Adipocyte (in vitro differentiated cells): Measurements from ENCODE around the gene NOS3.

Experiments used
- DNase-seq: peaks from one replicate; pipeline ENCODE4 v3.0.0-alpha.2; 2015; ENCODE audit warnings: low read depth
- H3K27me3 ChIP-seq: replicated peaks from 2 replicates; pipeline ENCODE4 v1.7.0; 2013; ENCODE audit warnings: mild to moderate bottlenecking, low read length, moderate library complexity; ENCODE audit not compliant: control insufficient read depth, insufficient read depth
- H3K36me3 ChIP-seq: 2 replicates; pipeline ENCODE4 v1.7.0; 2013; ENCODE audit warnings: low read length, mild to moderate bottlenecking, moderate library complexity; ENCODE audit not compliant: control insufficient read depth, insufficient read depth, severe bottlenecking
- H3K4me1 ChIP-seq: 2 replicates; pipeline ENCODE4 v1.7.0; 2013; ENCODE audit warnings: mild to moderate bottlenecking, low read length, moderate library complexity; ENCODE audit not compliant: control insufficient read depth, insufficient read depth
- H3K4me3 ChIP-seq: 2 replicates; pipeline ENCODE4 v1.7.0; 2013; ENCODE audit warnings: mild to moderate bottlenecking, low read length, moderate library complexity
- H3K9ac ChIP-seq: 2 replicates; pipeline ENCODE4 v1.7.0; 2013; ENCODE audit warnings: mild to moderate bottlenecking, low read length, moderate library complexity
- H3K9me3 ChIP-seq: 2 replicates; pipeline ENCODE4 v1.7.0; 2013; ENCODE audit warnings: mild to moderate bottlenecking, low read length, moderate library complexity; ENCODE audit not compliant: control insufficient read depth

NOS3 gene

DNA sequence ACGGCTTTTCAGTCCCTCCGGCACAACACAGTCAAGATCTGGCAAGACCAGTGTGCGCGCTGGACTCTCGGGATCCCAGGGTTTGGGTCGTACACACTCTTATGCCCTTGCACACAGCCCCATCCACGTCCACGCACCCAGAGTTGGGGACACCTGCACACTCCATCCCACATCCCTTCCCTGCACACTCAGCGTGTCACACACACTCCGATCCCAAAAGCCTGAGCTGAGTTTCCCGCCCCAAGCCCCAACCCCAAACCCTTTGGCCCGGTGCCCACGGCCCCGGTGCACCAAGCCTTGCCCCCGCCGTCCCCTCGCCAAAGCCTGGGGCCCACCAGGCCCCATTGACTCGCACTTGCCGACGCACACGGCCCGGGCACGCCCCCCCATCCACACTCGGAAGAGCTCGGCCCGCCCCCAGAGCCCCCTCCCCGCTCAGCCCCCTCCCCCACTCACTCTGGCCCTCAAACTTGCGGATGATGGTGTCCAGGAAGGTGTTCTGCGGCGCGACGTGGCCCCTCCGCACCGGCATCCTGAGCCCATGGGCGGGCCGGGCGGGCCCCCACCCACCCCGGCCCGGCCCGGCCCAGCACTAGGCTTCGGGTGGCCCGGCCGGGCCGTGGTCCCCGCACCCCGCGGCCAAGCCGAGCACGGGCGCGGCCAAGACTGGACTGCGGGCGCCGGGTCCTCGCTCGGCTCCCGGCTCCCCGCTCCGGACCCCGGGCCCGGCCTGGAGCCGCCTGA is 13.3 kb upstream of the NOS3 start:
- no peak overlapping the region for H3K4me3 ChIP-seq
- peaks cover 3% of the 10 kb centered on the region for H3K4me1 ChIP-seq
- no peaks in the 10 kb centered on the region for H3K36me3 ChIP-seq
- no peak for DNase-seq
- no peak overlapping the region for H3K9ac ChIP-seq
- no peaks in the 10 kb centered on the region for H3K9me3 ChIP-seq
- H3K27me3 ChIP-seq = peaks cover 59% of the 10 kb centered on the region

GRCh38 chr7:150978126-150978789 is 12.6 kb upstream of the NOS3 start, which contains the start of gene KCNH2:
KCNH2 (minus strand) TSS chr7:150978321; CDS start chr7:150977913, 408 bp downstream.
- peak; percentile 25 for DNase-seq
- H3K27me3 ChIP-seq = peaks cover 59% of the 10 kb centered on the region
- no peak within 1 kb of the TSS for H3K4me3 ChIP-seq
- no peak within 1 kb of the TSS for H3K9ac ChIP-seq
- no peaks in the 10 kb centered on the region for H3K9me3 ChIP-seq
- H3K4me1 ChIP-seq = peaks cover 6% of the 10 kb centered on the region
- H3K36me3 ChIP-seq = no peaks in the 10 kb centered on the region

DNA sequence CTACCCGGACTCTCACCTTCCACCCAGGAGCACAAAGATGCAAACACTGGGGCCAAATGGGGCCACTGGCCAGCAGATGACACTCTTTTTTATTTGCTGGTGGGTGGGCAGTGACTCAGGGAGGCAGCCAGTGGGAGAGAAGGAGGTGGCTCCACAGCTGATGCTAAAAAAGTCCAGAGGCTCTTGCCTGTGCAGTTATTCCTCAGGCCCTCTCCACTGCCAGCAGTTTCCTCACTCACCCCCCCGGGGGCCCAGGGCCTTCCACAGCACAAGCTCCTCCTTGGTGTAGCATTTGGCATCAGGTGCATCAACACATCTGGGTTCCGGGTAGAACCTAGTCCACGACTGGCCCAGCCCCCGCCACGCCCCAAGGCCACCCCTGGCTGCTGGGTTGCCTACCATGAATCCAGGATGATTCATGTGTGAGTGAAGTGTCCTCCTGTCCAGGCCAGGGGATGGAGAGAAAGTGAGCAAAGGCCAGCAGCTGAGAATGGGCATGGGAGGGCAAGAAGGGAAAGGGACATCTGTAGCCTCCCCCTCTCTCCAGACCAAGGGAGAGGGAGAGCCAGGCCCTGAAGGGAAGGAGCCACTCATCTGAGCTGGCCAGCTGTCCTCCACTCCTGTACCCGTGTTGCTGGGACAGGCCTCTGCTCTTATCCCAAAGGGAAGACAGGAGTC is 11.0 kb upstream of the NOS3 start:
- Histone ChIP-seq H3K4me1 (peaks cover 3% of the 10 kb centered on the region), H3K9ac (no peak overlapping the region), H3K36me3 (no peaks in the 10 kb centered on the region), H3K4me3 (no peak overlapping the region), H3K9me3 (no peaks in the 10 kb centered on the region), H3K27me3 (peaks cover 65% of the 10 kb centered on the region)
- no peak for DNase-seq

- no peak overlapping the region for H3K9ac ChIP-seq
- peaks cover 57% of the 10 kb centered on the region for H3K27me3 ChIP-seq
- no peak for DNase-seq
- H3K9me3 ChIP-seq = no peaks in the 10 kb centered on the region
- no peak overlapping the region for H3K4me3 ChIP-seq
- peaks cover 3% of the 10 kb centered on the region for H3K4me1 ChIP-seq
- H3K36me3 ChIP-seq = no peaks in the 10 kb centered on the region
These were observed 10.2 kb upstream of the NOS3 start for GRCh38 chr7:150980663-150981062.

DNA sequence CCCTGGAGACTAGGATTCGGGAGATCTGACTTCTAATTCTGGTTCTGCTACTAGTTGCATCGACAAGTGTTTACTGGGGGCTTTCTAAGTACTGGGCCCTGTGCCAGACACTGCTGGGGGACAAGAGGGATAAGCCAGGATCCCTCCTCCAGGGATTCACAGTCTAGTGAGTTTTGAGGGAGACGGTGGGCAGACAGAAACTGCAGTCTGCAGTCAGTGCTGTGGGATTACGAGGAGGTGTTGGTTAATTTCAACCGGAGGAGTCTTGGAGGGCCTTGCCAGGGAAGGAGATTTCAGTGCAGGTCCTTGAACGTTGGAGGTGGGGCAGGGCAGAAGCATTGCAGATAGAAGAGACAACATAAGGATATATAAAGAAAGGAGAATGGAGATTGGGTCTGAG is 9.2 kb upstream of the NOS3 start:
- H3K4me3 ChIP-seq = no peak overlapping the region
- no peaks in the 10 kb centered on the region for H3K9me3 ChIP-seq
- no peak for DNase-seq
- peaks cover 52% of the 10 kb centered on the region for H3K27me3 ChIP-seq
- no peaks in the 10 kb centered on the region for H3K36me3 ChIP-seq
- H3K4me1 ChIP-seq = peaks cover 3% of the 10 kb centered on the region
- H3K9ac ChIP-seq = no peak overlapping the region

- no peak for DNase-seq
- no peak overlapping the region for H3K9ac ChIP-seq
These were observed 8.5 kb upstream of the NOS3 start for GRCh38 chr7:150982351-150982750.

DNA sequence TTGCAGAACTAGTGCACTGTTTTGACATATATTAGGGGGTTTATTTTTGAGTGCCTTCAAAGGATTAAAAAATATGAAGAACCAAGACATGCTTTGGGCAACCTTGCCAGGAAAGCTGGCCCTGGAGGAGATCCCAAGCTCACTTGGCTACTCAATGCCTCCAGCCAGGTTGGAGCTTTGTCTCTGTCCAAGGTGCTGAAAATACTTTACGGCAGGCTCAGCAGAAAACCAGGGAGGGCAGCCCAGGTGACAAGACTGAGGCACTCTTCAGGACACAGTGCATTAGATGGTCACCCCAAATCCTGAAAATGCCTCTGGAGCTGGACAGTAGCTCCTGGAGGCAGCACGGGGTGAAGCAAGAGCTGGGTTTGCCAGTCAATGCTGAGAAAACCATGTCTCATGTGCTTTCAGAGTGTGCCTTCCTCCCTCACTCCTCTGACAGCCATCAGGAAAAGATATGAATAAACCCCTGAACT is 6.9 kb upstream of the NOS3 start:
- Histone ChIP-seq H3K4me1 (peaks cover 3% of the 10 kb centered on the region), H3K27me3 (peaks cover 63% of the 10 kb centered on the region), H3K9ac (no peak overlapping the region), H3K9me3 (no peaks in the 10 kb centered on the region), H3K4me3 (no peak overlapping the region), H3K36me3 (no peaks in the 10 kb centered on the region)
- peak; percentile 67 for DNase-seq

More at GRCh38 chr7:150982351-150982750, 8.5 kb upstream of the NOS3 start:
- no peaks in the 10 kb centered on the region for H3K36me3 ChIP-seq
- peaks cover 50% of the 10 kb centered on the region for H3K27me3 ChIP-seq
- H3K4me1 ChIP-seq = peaks cover 3% of the 10 kb centered on the region
- H3K9me3 ChIP-seq = no peaks in the 10 kb centered on the region
- H3K4me3 ChIP-seq = no peak overlapping the region

- Histone ChIP-seq H3K4me1 (peaks cover 3% of the 10 kb centered on the region), H3K36me3 (no peaks in the 10 kb centered on the region), H3K27me3 (peaks cover 59% of the 10 kb centered on the region), H3K9me3 (peaks cover 21% of the 10 kb centered on the region), H3K9ac (no peak overlapping the region), H3K4me3 (no peak overlapping the region)
- DNase-seq = peak; percentile 66
These were observed 4.7 kb upstream of the NOS3 start for GRCh38 chr7:150986099-150986512.

DNA sequence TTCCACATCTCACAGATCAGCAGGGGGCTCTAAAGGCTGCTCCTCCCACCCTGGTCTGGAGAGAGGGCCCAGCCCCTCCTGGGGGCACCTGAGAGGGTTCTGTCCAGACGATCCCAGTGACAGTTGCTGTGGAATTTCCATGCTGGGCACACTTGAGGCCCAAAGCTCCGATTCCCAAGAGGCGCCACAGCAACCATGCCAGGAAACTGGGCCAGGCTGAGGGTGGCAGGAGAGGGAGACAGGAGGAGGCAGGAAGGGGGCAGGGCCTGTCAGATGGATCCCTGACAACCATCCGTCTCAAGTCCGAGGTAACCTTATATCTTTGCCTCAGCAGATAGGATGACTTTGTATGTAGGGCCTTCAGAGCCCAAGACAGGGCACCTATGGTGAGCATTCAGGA is 4.3 kb upstream of the NOS3 start:
- DNase-seq = no peak
- H3K4me3 ChIP-seq = no peak overlapping the region
- no peak overlapping the region for H3K9ac ChIP-seq
- H3K36me3 ChIP-seq = no peaks in the 10 kb centered on the region
- peaks cover 3% of the 10 kb centered on the region for H3K4me1 ChIP-seq
- peaks cover 55% of the 10 kb centered on the region for H3K27me3 ChIP-seq
- peaks cover 23% of the 10 kb centered on the region for H3K9me3 ChIP-seq

GRCh38 chr7:150988230-150989226 is 2.3 kb upstream of the NOS3 start:
- no peak overlapping the region for H3K4me3 ChIP-seq
- H3K4me1 ChIP-seq = no peaks in the 10 kb centered on the region
- H3K27me3 ChIP-seq = peaks cover 38% of the 10 kb centered on the region
- peaks cover 23% of the 10 kb centered on the region for H3K9me3 ChIP-seq
- no peaks in the 10 kb centered on the region for H3K36me3 ChIP-seq
- no peak overlapping the region for H3K9ac ChIP-seq
- DNase-seq = peak; percentile 60
